Activated CD4-positive, alpha-beta memory T cell treated with anti-CD3 and anti-CD28 coated beads for 36 hours (primary cell): ENCODE measurements around the gene GGA1. TPM values are rescaled to one million over a fixed set of nuclear protein-coding genes. Genes with fewer than 3 reads are reported as not detected.

Experiments
- CTCF ChIA-PET: fragments of 350-600 bp; sonication (Branson Sonifier 250); formaldehyde crosslinking; loops from one replicate; lab custom pipeline; 2021; ENCODE audit warnings: antibody characterized with exemption, inconsistent platforms; lab: Charles Lee
- POLR2A ChIA-PET: fragments of 350-600 bp; sonication (Branson Sonifier 250); formaldehyde crosslinking; loops from one replicate; lab custom pipeline; 2021; ENCODE audit warnings: antibody characterized with exemption; lab: Charles Lee
- DNase-seq: peaks from one replicate; pipeline ENCODE4 v3.0.0-alpha.2; 2020
- H3K27ac Mint-ChIP-seq: one replicate; pipeline ENCODE4 v1.8.0; 2021; ENCODE audit warnings: mixed read lengths
- H3K27me3 Mint-ChIP-seq: one replicate; pipeline ENCODE4 v1.8.0; 2021; ENCODE audit warnings: mixed read lengths
- H3K36me3 Mint-ChIP-seq: one replicate; pipeline ENCODE4 v1.8.0; 2021; ENCODE audit warnings: mixed read lengths
- H3K4me1 Mint-ChIP-seq: one replicate; pipeline ENCODE4 v1.8.0; 2021; ENCODE audit warnings: low read depth, mixed read lengths
- H3K4me3 Mint-ChIP-seq: one replicate; pipeline ENCODE4 v1.8.0; 2021; ENCODE audit warnings: mild to moderate bottlenecking, mixed read lengths
- H3K9me3 Mint-ChIP-seq: one replicate; pipeline ENCODE4 v1.8.0; 2021; ENCODE audit warnings: mixed read lengths
- intact Hi-C: fragments of 100-400 bp; cut with micrococcal nuclease; formaldehyde crosslinking; loops from one replicate; pipeline ENCODE4 v1.15.1; 2023
- total RNA-seq, 2 experiments: library from RNA; stranded (reverse); gene quantifications; one replicate each; pipeline ENCODE4 v1.2.3, GENCODE V29; 2021

The GGA1 gene
- total RNA-seq, 2 experiments from 2014 or later: 59.0 to 61.1 TPM

- Mint-ChIP-seq H3K4me3 (peak overlapping the region; percentile 87), H3K9me3 (no peaks in the 10 kb centered on the region), H3K27me3 (no peaks in the 10 kb centered on the region), H3K4me1 (peaks cover 52% of the 10 kb centered on the region), H3K27ac (peak overlapping the region; percentile 93), H3K36me3 (peaks cover 14% of the 10 kb centered on the region)
- ChIA-PET POLR2A (interaction anchor here (0.8 to 3.4 kb wide), 9 partner anchors 9 to 72 kb away, joined by 3 to 15 read pairs (median 5); partner anchors contain the start of genes GGA1, NOL12 and PDXP), CTCF (interaction anchor here (1.0 to 24.9 kb wide), 6 partner anchors 9 to 84 kb away, joined by 3 to 574 read pairs (median 13); partner anchors contain the start of genes NOL12, PDXP and SH3BP1)
- intact Hi-C loops: loop anchor here (1.0 to 10.0 kb wide), 5 partner anchors 19 to 168 kb away; partner anchors contain the start of genes ANKRD54, EIF3L, GGA1 and PDXP
- peak; percentile 97 for DNase-seq
These were observed 68.3 kb downstream of the GGA1 start for GRCh38 chr22:37676736-37677492.

- peaks cover 14% of the 10 kb centered on the region for H3K36me3 Mint-ChIP-seq
- DNase-seq: no peak
- POLR2A ChIA-PET: interaction anchor here (1.3 to 3.4 kb wide), 4 partner anchors 8 to 69 kb away, joined by 5 to 15 read pairs (median 12); partner anchors contain the start of genes GGA1, NOL12 and PDXP
- H3K4me3 Mint-ChIP-seq: peak overlapping the region; percentile 87
- CTCF ChIA-PET: interaction anchor here (1.0 to 24.9 kb wide), 6 partner anchors 9 to 85 kb away, joined by 3 to 574 read pairs (median 13); partner anchors contain the start of genes NOL12, PDXP and SH3BP1
- no peaks in the 10 kb centered on the region for H3K27me3 Mint-ChIP-seq
- peaks cover 46% of the 10 kb centered on the region for H3K4me1 Mint-ChIP-seq
- intact Hi-C loops: loop anchor here (1.0 to 10.0 kb wide), 4 partner anchors 19 to 167 kb away; partner anchors contain the start of genes ANKRD54, EIF3L, GGA1 and PDXP
- H3K9me3 Mint-ChIP-seq: no peaks in the 10 kb centered on the region
- peak overlapping the region; percentile 93 for H3K27ac Mint-ChIP-seq
These were observed 68.9 kb downstream of the GGA1 start for GRCh38 chr22:37677493-37677974.

- Mint-ChIP-seq H3K4me1 (peaks cover 39% of the 10 kb centered on the region), H3K36me3 (peaks cover 14% of the 10 kb centered on the region), H3K27ac (no peak overlapping the region), H3K4me3 (peak overlapping the region; percentile 26), H3K27me3 (no peaks in the 10 kb centered on the region), H3K9me3 (no peaks in the 10 kb centered on the region)
- no peak for DNase-seq
- POLR2A ChIA-PET: interaction anchor here (2.1 kb wide), 1 partner anchor 20 kb away, joined by 8 read pairs; the partner anchor contains the start of gene PDXP
- intact Hi-C loops: loop anchor here (5.0 to 10.0 kb wide), 2 partner anchors 136 to 166 kb away; partner anchors contain the start of genes ANKRD54 and EIF3L
- CTCF ChIA-PET: interaction anchor here (1.3 to 24.9 kb wide), 3 partner anchors 41 to 86 kb away, joined by 3 to 574 read pairs (median 20); partner anchors contain the start of gene SH3BP1
These were observed 69.7 kb downstream of the GGA1 start for GRCh38 chr22:37678372-37678771.

- ChIA-PET CTCF (interaction anchor here (1.8 to 24.9 kb wide), 4 partner anchors 18 to 73 kb away, joined by 7 to 574 read pairs (median 50); partner anchors contain the start of genes GGA1 and SH3BP1), POLR2A (interaction anchor here (0.9 kb wide), 1 partner anchor 36 kb away, joined by 4 read pairs; no protein-coding TSS in a partner anchor)
- no peak for DNase-seq
- Mint-ChIP-seq H3K27me3 (no peaks in the 10 kb centered on the region), H3K36me3 (peaks cover 14% of the 10 kb centered on the region), H3K9me3 (no peaks in the 10 kb centered on the region), H3K4me1 (peaks cover 32% of the 10 kb centered on the region), H3K27ac (peak overlapping the region; percentile 3), H3K4me3 (no peak overlapping the region)
- intact Hi-C loops: loop anchor here (5.0 to 10.0 kb wide), 2 partner anchors 137 to 165 kb away; partner anchors contain the start of genes ANKRD54 and EIF3L
These were observed 71.0 kb downstream of the GGA1 start for GRCh38 chr22:37679670-37680069.

- H3K27ac Mint-ChIP-seq: no peak overlapping the region
- ChIA-PET POLR2A (interaction anchor here (0.7 to 1.8 kb wide), 5 partner anchors 22 to 62 kb away, joined by 3 to 10 read pairs (median 4); partner anchors contain the start of gene PDXP), CTCF (interaction anchor here (0.9 to 24.9 kb wide), 13 partner anchors 7 to 142 kb away, joined by 3 to 574 read pairs (median 6); partner anchors contain the start of genes GGA1 and SH3BP1)
- no peaks in the 10 kb centered on the region for H3K27me3 Mint-ChIP-seq
- H3K4me3 Mint-ChIP-seq: no peak overlapping the region
- H3K36me3 Mint-ChIP-seq: peaks cover 14% of the 10 kb centered on the region
- no peak for DNase-seq
- intact Hi-C loops: no loop called here
- H3K4me1 Mint-ChIP-seq: peaks cover 26% of the 10 kb centered on the region
- no peaks in the 10 kb centered on the region for H3K9me3 Mint-ChIP-seq
These were observed 71.7 kb downstream of the GGA1 start for GRCh38 chr22:37680191-37680851.

GRCh38 chr22:37681001-37681424 is 72.4 kb downstream of the GGA1 start:
- ChIA-PET CTCF (interaction anchor here (0.6 to 24.9 kb wide), 25 partner anchors 8 to 174 kb away, joined by 3 to 574 read pairs (median 4); partner anchors contain the start of genes ANKRD54, GGA1, PDXP and SH3BP1), POLR2A (interaction anchor here (1.0 to 1.8 kb wide), 5 partner anchors 36 to 63 kb away, joined by 3 to 10 read pairs (median 4); no protein-coding TSS in a partner anchor)
- peak overlapping the region; percentile 31 for H3K27ac Mint-ChIP-seq
- DNase-seq: no peak
- H3K36me3 Mint-ChIP-seq: peaks cover 14% of the 10 kb centered on the region
- H3K4me3 Mint-ChIP-seq: no peak overlapping the region
- H3K27me3 Mint-ChIP-seq: no peaks in the 10 kb centered on the region
- peaks cover 23% of the 10 kb centered on the region for H3K4me1 Mint-ChIP-seq
- no peaks in the 10 kb centered on the region for H3K9me3 Mint-ChIP-seq
- intact Hi-C loops: loop anchor here (1.0 kb wide), 3 partner anchors 38 to 73 kb away; partner anchors contain the start of gene GGA1

GRCh38 chr22:37681556-37682049 is 73.0 kb downstream of the GGA1 start:
- ChIA-PET POLR2A (interaction anchor here (1.0 to 1.8 kb wide), 4 partner anchors 37 to 44 kb away, joined by 3 to 10 read pairs (median 4); no protein-coding TSS in a partner anchor), CTCF (interaction anchor here (0.6 to 24.9 kb wide), 26 partner anchors 9 to 174 kb away, joined by 3 to 574 read pairs (median 4); partner anchors contain the start of genes ANKRD54, GGA1, PDXP and SH3BP1)
- no peak overlapping the region for H3K4me3 Mint-ChIP-seq
- H3K36me3 Mint-ChIP-seq: peaks cover 12% of the 10 kb centered on the region
- peaks cover 24% of the 10 kb centered on the region for H3K4me1 Mint-ChIP-seq
- H3K27me3 Mint-ChIP-seq: no peaks in the 10 kb centered on the region
- H3K27ac Mint-ChIP-seq: peak overlapping the region; percentile 31
- intact Hi-C loops: loop anchor here (1.0 kb wide), 3 partner anchors 38 to 73 kb away; partner anchors contain the start of gene GGA1
- H3K9me3 Mint-ChIP-seq: no peaks in the 10 kb centered on the region
- DNase-seq: peak; percentile 87

Other genes with a start within 250 kb of the GGA1 start
- gene ELFN2, start 181.4 kb upstream of the GGA1 start, total RNA-seq: under 1 TPM; 0.39 to 0.57 TPM
- 100 to 1,000 TPM; 101 to 106 TPM for gene MFNG, start 122.5 kb upstream of the GGA1 start, total RNA-seq
- under 1 TPM in 1 of 2 experiments, not detected in 1; 0.12 TPM for gene CARD10, start 89.4 kb upstream of the GGA1 start, total RNA-seq
- gene CDC42EP1, start 48.4 kb upstream of the GGA1 start, total RNA-seq: 1 to 10 TPM; 1.4 to 1.9 TPM
- not detected for gene LGALS2, start 28.7 kb upstream of the GGA1 start, total RNA-seq
- gene SH3BP1, start 30.8 kb downstream of the GGA1 start, total RNA-seq: 100 to 1,000 TPM in 1 of 2 experiments, 10 to 100 TPM in 1; 97.6 to 102 TPM
- 10 to 100 TPM; 21.9 to 22.9 TPM for gene PDXP, start 49.9 kb downstream of the GGA1 start, total RNA-seq
- gene LGALS1, start 66.8 kb downstream of the GGA1 start, total RNA-seq: 100 to 1,000 TPM; 816 to 833 TPM
- 10 to 100 TPM; 32.5 to 33.3 TPM for gene NOL12, start 77.5 kb downstream of the GGA1 start, total RNA-seq
- 10 to 100 TPM; 25.0 to 26.8 TPM for gene TRIOBP, start 88.2 kb downstream of the GGA1 start, total RNA-seq
- gene GCAT, start 199.1 kb downstream of the GGA1 start, total RNA-seq: 10 to 100 TPM; 21.8 TPM
- under 1 TPM in 1 of 2 experiments, not detected in 1; 0.19 TPM for gene GALR3, start 214.5 kb downstream of the GGA1 start, total RNA-seq
- 10 to 100 TPM; 16.9 to 17.5 TPM for gene ANKRD54, start 235.5 kb downstream of the GGA1 start, total RNA-seq
- 100 to 1,000 TPM; 656 to 664 TPM for gene EIF3L, start 240.6 kb downstream of the GGA1 start, total RNA-seq